Cardiac fibroblast (primary cell): ENCODE results near the gene MGAT4B.

ENCODE experiments used
- DNase-seq, 2 donors: peaks; one replicate each; pipeline versions ENCODE4 v3.0.0 to v3.0.0-alpha.2; 2010; ENCODE audit warnings: low read depth in 2 of 2
- H3K4me3 ChIP-seq, 2 donors: replicated peaks in 1 of 2; 1 replicate in 1 of 2; 2 replicates in 1 of 2; pipeline ENCODE4 v1.5.1; 2011; ENCODE audit warnings: low read depth in 2 of 2, low read length in 2 of 2, mild to moderate bottlenecking in 2 of 2, moderate library complexity in 1 of 2
- CTCF ChIP-seq: IDR thresholded peaks from one replicate; pipeline ENCODE4 v1.5.1; 2011; ENCODE audit warnings: low read depth, mild to moderate bottlenecking, low read length, inconsistent platforms

Gene MGAT4B

DNA sequence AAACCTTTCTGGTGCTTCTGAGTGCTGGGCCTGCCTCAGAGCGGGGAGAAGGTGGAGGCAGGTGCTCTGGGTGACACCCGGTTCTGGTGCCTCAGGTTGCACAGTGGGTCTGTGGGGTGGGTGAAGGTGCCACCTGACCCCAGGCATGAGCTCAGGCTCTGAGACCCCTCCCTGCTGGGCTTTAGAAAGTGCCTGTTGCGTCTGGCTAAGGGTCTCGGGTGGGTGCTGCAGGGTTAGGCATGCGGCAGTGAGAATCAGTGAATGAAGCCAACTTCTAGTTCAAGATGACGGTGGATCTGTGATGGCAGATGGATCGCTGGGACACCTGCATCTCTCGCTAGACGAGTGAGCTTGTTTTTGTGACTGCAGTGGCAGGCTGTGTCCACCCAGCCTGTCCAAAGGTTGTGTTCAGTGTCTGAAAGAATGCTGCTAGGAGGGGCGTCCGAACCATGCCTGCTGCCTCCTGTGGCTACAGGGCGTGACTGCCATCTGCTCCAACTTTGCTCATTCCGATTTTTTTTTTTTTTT lies 19.1 kb upstream of the MGAT4B start:
- H3K4me3 ChIP-seq, result no peak overlapping the region
- TF ChIP-seq CTCF, result no peak
- DNase-seq, result no peak

- no peak for TF ChIP-seq CTCF
- no peak for DNase-seq
- H3K4me3 ChIP-seq, result peak overlapping the region in 1 of 2 donors; percentile 85
Observed at GRCh38 chr5:179824745-179825112, 18.1 kb upstream of the MGAT4B start.

- DNase-seq, result no peak
- peak overlapping the region; percentile 85 to 91 for H3K4me3 ChIP-seq
- TF ChIP-seq CTCF, result no peak
Observed at GRCh38 chr5:179823937-179824744, 17.5 kb upstream of the MGAT4B start.

DNA sequence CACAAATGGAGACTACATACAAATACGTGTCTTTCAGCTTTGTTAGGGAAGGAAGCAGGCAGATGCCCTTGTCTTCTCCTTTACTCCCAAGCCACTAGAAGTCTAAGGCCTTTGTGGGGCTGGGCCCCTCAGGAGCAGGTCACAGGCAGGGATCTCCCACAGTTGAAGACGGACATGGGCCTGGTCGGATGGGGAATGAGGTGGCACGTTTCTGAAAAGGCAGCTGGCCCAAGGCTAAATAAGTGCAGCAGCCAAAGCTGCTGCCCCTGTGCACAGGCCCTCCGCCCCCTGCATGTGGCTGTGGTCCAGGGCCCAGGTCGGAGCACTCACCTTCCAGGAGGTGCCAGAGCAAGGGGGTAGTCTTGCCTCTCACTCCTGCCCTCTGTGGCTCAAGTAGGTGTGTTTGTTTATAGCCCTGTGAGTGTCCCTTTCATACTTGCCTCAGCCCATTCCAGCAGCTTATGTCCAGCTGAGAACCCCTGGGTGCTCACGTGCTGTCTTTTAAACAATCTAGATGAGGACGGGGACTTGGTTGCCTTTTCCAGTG lies 15.9 kb upstream of the MGAT4B start:
- DNase-seq, result no peak
- TF ChIP-seq CTCF, result no peak
- peak overlapping the region; percentile 85 to 91 for H3K4me3 ChIP-seq

DNA sequence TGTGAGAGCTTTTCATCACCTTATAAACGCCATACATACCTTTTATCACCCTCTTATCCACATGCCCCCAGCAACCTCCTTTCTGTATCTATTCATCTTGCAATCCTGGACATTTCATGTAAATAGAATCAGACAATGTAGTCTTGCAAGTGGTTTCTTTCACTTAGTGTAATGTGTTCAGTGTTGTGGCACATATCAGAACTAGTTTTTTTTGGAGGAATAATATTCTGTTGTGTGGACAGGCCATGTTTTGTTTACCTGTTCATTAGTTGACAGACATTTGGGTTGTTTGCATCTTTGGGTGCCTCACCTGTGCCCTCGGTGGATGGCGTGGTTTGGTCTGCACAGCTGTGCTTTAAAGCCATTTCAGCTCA lies 15.4 kb upstream of the MGAT4B start:
- DNase-seq, result no peak

GRCh38 chr5:179821298-179822058 lies 14.8 kb upstream of the MGAT4B start:
- H3K4me3 ChIP-seq, result peak overlapping the region; percentile 85 to 91
- peak; percentile 6 for TF ChIP-seq CTCF
- peak; percentile 96 to 97 for DNase-seq

More for the DNA sequence above, 15.4 kb upstream of the MGAT4B start:
- peak overlapping the region; percentile 85 to 91 for H3K4me3 ChIP-seq
- TF ChIP-seq CTCF, result no peak
